IMR-90 (cell line): ENCODE measurements around the gene ACLY. TPM values are rescaled to one million over a fixed set of nuclear protein-coding genes. Genes with fewer than 3 reads are reported as not detected.

Experiments
- ATAC-seq: fragments of 200-7000 bp; cut with Tn5 transposase; 2 replicates; pipeline ENCODE4 v1.9.1; 2020; ENCODE audit warnings: low read depth, mild to moderate bottlenecking, moderate library complexity
- BruUV-seq: library from RNA; stranded (reverse); fragments of 400-500 nt; replicated peaks from 2 replicates; lab custom pipeline; 2021; lab: Mats Ljungman, UMichigan
- CTCF ChIA-PET: fragments of 300-600 bp; formaldehyde crosslinking; extraction: SDS; loops from one replicate; lab custom pipeline; 2021; ENCODE audit warnings: antibody characterized with exemption; lab: Yijun Ruan, JAX
- POLR2A ChIA-PET: fragments of 300-600 bp; sonication (Branson Sonifier 250); formaldehyde crosslinking; loops from one replicate; lab custom pipeline; 2022; ENCODE audit warnings: antibody characterized with exemption; ENCODE audit not compliant: unreplicated experiment; lab: Charles Lee
- DNase-seq: peaks from one replicate; pipeline ENCODE4 v3.0.0; 2013
- H2AFZ ChIP-seq: replicated peaks from 2 replicates; pipeline ENCODE3; 2013; ENCODE audit warnings: low read length, mild to moderate bottlenecking; ENCODE audit not compliant: poor library complexity
- H2AK5ac ChIP-seq: 2 replicates; pipeline ENCODE4 v1.6.1; 2013; ENCODE audit warnings: low read depth, low read length, inconsistent platforms
- H2AK9ac ChIP-seq: replicated peaks from 2 replicates; pipeline ENCODE3; 2013; ENCODE audit warnings: mild to moderate bottlenecking, low read depth, low read length, moderate library complexity; ENCODE audit not compliant: poor library complexity
- H2BK120ac ChIP-seq: 2 replicates; pipeline ENCODE4 v1.6.1; 2013; ENCODE audit warnings: low read depth, low read length, inconsistent platforms
- H2BK15ac ChIP-seq: 3 replicates; pipeline ENCODE4 v1.6.1; 2013; ENCODE audit warnings: low read depth, low read length, inconsistent platforms
- H2BK20ac ChIP-seq: 2 replicates; pipeline ENCODE4 v1.6.1; 2013; ENCODE audit warnings: low read depth, mild to moderate bottlenecking, inconsistent platforms, low read length, moderate library complexity
- H2BK5ac ChIP-seq: 2 replicates; pipeline ENCODE4 v1.6.1; 2013; ENCODE audit warnings: mild to moderate bottlenecking, low read depth, low read length, inconsistent platforms; ENCODE audit not compliant: poor library complexity, severe bottlenecking
- H3K14ac ChIP-seq: replicated peaks from 2 replicates; pipeline ENCODE4 v1.6.1; 2013; ENCODE audit warnings: low read depth, low read length, inconsistent platforms
- H3K18ac ChIP-seq: 2 replicates; pipeline ENCODE4 v1.6.1; 2013; ENCODE audit warnings: low read depth, low read length, control low read depth
- H3K23ac ChIP-seq: 2 replicates; pipeline ENCODE4 v1.6.1; 2013; ENCODE audit warnings: low read depth, low read length, inconsistent platforms
- H3K27ac ChIP-seq: 2 replicates; pipeline ENCODE4 v1.5.1; 2013; ENCODE audit warnings: mild to moderate bottlenecking, control low read depth, low read length; ENCODE audit not compliant: insufficient read depth
- H3K27me3 ChIP-seq: 2 replicates; pipeline ENCODE4 v1.6.1; 2013; ENCODE audit warnings: low read length; ENCODE audit not compliant: control insufficient read depth, insufficient read depth
- H3K36me3 ChIP-seq: 2 replicates; pipeline ENCODE4 v1.6.1; 2013; ENCODE audit warnings: low read length, mixed read lengths; ENCODE audit not compliant: control insufficient read depth, insufficient read depth
- H3K4ac ChIP-seq: 2 replicates; pipeline ENCODE4 v1.6.1; 2013; ENCODE audit warnings: low read depth, low read length, inconsistent platforms
- H3K4me1 ChIP-seq: 2 replicates; pipeline ENCODE4 v1.6.1; 2013; ENCODE audit warnings: low read length, mixed read lengths; ENCODE audit not compliant: control insufficient read depth, insufficient read depth
- H3K4me2 ChIP-seq: 2 replicates; pipeline ENCODE4 v1.6.1; 2013; ENCODE audit warnings: low read depth, mild to moderate bottlenecking, control low read depth, low read length, moderate library complexity
- H3K4me3 ChIP-seq: 2 replicates; pipeline ENCODE4 v1.5.1; 2013; ENCODE audit warnings: low read depth, mild to moderate bottlenecking, control low read depth, low read length, moderate library complexity; ENCODE audit not compliant: insufficient read depth
- H3K56ac ChIP-seq: 2 replicates; pipeline ENCODE4 v1.6.1; 2013; ENCODE audit warnings: low read length, inconsistent platforms; ENCODE audit not compliant: insufficient read depth; ENCODE audit errors: extremely low read depth
- H3K79me1 ChIP-seq, 2 experiments: 2 replicates each; pipeline ENCODE4 v1.6.1; 2013; ENCODE audit warnings: low read length in 2 of 2, inconsistent platforms in 1 of 2, low read depth in 1 of 2
- H3K9ac ChIP-seq: 2 replicates; pipeline ENCODE4 v1.6.1; 2013; ENCODE audit warnings: low read depth, low read length, control low read depth
- H3K9me1 ChIP-seq: 2 replicates; pipeline ENCODE4 v1.6.1; 2013; ENCODE audit warnings: low read length, inconsistent platforms; ENCODE audit not compliant: insufficient read depth
- H3K9me3 ChIP-seq: 2 replicates; pipeline ENCODE4 v1.6.1; 2013; ENCODE audit warnings: low read length; ENCODE audit not compliant: control insufficient read depth, insufficient read depth
- H4K20me1 ChIP-seq: 2 replicates; pipeline ENCODE4 v1.6.1; 2013; ENCODE audit warnings: low read length, inconsistent platforms; ENCODE audit not compliant: insufficient read depth
- H4K5ac ChIP-seq: 2 replicates; pipeline ENCODE4 v1.6.1; 2013; ENCODE audit warnings: mild to moderate bottlenecking, low read depth, low read length, control low read depth
- H4K8ac ChIP-seq, 2 experiments: 2 replicates each; pipeline ENCODE4 v1.6.1; 2013; ENCODE audit warnings: low read depth in 2 of 2, low read length in 2 of 2, control low read depth in 1 of 2, inconsistent platforms in 1 of 2
- H4K91ac ChIP-seq: 2 replicates; pipeline ENCODE4 v1.6.1; 2013; ENCODE audit warnings: low read depth, low read length, inconsistent platforms; ENCODE audit not compliant: insufficient read depth
- MAFK ChIP-seq: IDR thresholded peaks from 2 replicates; pipeline ENCODE4 v1.6.1; 2012; ENCODE audit warnings: low read depth, low read length, improper control_type of control experiment
- RFX5 ChIP-seq: IDR thresholded peaks from 2 replicates; pipeline ENCODE4 v1.8.0; 2012; ENCODE audit warnings: low read depth, mild to moderate bottlenecking, low read length, moderate library complexity
- USF2 ChIP-seq: fragments of 150-350 bp; IDR thresholded peaks from 2 replicates; pipeline ENCODE4 v1.6.1; 2017; ENCODE audit warnings: mild to moderate bottlenecking, antibody characterized with exemption, low read length, low read depth
- WGBS, 2 experiments: methylation state at CpG; one replicate each; pipeline versions ENCODE4 v1.1.5 to v1.1.7; 2013; ENCODE audit warnings: missing lambda C conversion rate in 2 of 2; ENCODE audit not compliant: insufficient read length in 1 of 2; ENCODE audit errors: extremely low coverage in 2 of 2; 5-methylcytosine and 5-hydroxymethylcytosine counted together
- dilution Hi-C: fragments of 300-500 bp; cut with HindIII; formaldehyde crosslinking; loops from one replicate; pipeline ENCODE4 v1.14.3; 2018; ENCODE audit warnings: low sequenced_read_pairs; ENCODE audit not compliant: unreplicated experiment
- in situ Hi-C: fragments of 300-500 bp; cut with MboI; formaldehyde crosslinking; loops from 3 replicates; pipeline ENCODE4 v1.14.3; 2019; ENCODE audit warnings: low sequenced_read_pairs, inconsistent platforms, mixed read lengths
- intact Hi-C: fragments of 100-400 bp; cut with micrococcal nuclease; formaldehyde crosslinking; loops from 2 replicates; pipeline ENCODE4 v1.10.0; 2022
- polyA plus RNA-seq, 3 experiments: library from polyadenylated mRNA; depleted of rRNA; stranded (reverse); fragments of >200 nt; gene quantifications; 2 replicates each; pipeline ENCODE4 v1.2.3, GENCODE V29; 2012; ENCODE audit warnings: low replicate concordance in 1 of 3
- total RNA-seq: library from RNA; depleted of rRNA; stranded (reverse); fragments of >200 nt; gene quantifications from 2 replicates; pipeline ENCODE4 v1.2.3, GENCODE V29; 2012

Gene ACLY
- total and polyA plus RNA-seq, 2 of the 4 experiments (the other 2 are of a cell fraction) = 167 to 230 TPM

GRCh38 chr17:41893384-41893783 is 25.4 kb downstream of the ACLY start:
- Histone ChIP-seq H2AK5ac (no peak overlapping the region), H4K5ac (no peak overlapping the region), H2AK9ac (no peak overlapping the region), H3K9me1 (peaks cover 28% of the 10 kb centered on the region), H3K4me1 (peaks cover 18% of the 10 kb centered on the region), H4K91ac (no peak overlapping the region), H3K4me2 (no peak overlapping the region), H3K14ac (no peak overlapping the region), H2BK15ac (no peak overlapping the region), H3K27ac (no peak overlapping the region), H3K79me1 (peaks cover 28 to 79% of the 10 kb centered on the region in 2 experiments), H3K27me3 (no peaks in the 10 kb centered on the region), H2BK5ac (no peak overlapping the region), H3K18ac (no peak overlapping the region), H3K23ac (no peak overlapping the region), H3K56ac (no peak overlapping the region), H3K9me3 (no peaks in the 10 kb centered on the region), H2AFZ (no peak overlapping the region), H4K8ac (no peak overlapping the region), H2BK120ac (no peak overlapping the region), H3K36me3 (peaks cover 73% of the 10 kb centered on the region), H2BK20ac (no peak overlapping the region), H4K20me1 (peaks cover 59% of the 10 kb centered on the region), H3K4me3 (no peak overlapping the region), H3K4ac (no peak overlapping the region), H3K9ac (no peak overlapping the region)
- CTCF ChIA-PET = interaction anchor here (0.6 kb wide), 1 partner anchor 55 kb away, joined by 3 read pairs; no protein-coding TSS in a partner anchor
- DNase-seq (no peak), ATAC-seq (no peak)
- no CpG with 5 or more reads among the region's 3 CpGs for WGBS, 2 experiments
- in situ Hi-C loops = no loop called here
- no peak for TF ChIP-seq USF2
- no peak for TF ChIP-seq RFX5
- TF ChIP-seq MAFK = peak; percentile 47
- POLR2A ChIA-PET = no interaction called here
- dilution Hi-C loops = no loop called here
- BruUV-seq = no TSS peak
- intact Hi-C loops = no loop called here
